Activated T-helper 1 cell treated with Interleukin-2 at 50 U/mL for 16 hours (primary cell): Measurements from ENCODE around the gene TM9SF3.

ENCODE experiments used
- DNase-seq: peaks from one replicate; pipeline ENCODE4 v3.0.0-alpha.2; 2020; ENCODE audit warnings: low read depth

The TM9SF3 gene

GRCh38 chr10:96509017-96509641 is 77.7 kb downstream of the TM9SF3 start:
- DNase-seq, result no peak

DNA sequence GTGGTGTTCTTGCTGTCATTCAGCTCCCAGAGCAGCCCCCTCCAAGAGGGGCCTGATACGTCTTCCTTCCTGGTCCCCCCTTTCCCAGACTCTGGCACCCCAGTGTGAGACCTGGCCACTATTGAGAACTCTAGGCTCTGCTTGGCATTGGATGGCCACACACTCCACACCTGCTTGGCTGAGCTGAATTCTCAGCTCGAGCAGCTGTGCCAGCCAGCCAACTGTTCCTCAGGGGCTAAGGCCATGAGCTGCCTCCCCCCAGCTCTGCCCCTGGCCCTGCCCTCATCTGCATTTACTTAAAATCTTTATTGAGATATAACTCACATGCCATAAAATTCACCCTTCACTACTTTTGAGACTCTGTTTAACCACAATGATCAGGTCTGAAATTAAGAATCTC is 79.8 kb downstream of the TM9SF3 start:
- DNase-seq, result no peak

DNA sequence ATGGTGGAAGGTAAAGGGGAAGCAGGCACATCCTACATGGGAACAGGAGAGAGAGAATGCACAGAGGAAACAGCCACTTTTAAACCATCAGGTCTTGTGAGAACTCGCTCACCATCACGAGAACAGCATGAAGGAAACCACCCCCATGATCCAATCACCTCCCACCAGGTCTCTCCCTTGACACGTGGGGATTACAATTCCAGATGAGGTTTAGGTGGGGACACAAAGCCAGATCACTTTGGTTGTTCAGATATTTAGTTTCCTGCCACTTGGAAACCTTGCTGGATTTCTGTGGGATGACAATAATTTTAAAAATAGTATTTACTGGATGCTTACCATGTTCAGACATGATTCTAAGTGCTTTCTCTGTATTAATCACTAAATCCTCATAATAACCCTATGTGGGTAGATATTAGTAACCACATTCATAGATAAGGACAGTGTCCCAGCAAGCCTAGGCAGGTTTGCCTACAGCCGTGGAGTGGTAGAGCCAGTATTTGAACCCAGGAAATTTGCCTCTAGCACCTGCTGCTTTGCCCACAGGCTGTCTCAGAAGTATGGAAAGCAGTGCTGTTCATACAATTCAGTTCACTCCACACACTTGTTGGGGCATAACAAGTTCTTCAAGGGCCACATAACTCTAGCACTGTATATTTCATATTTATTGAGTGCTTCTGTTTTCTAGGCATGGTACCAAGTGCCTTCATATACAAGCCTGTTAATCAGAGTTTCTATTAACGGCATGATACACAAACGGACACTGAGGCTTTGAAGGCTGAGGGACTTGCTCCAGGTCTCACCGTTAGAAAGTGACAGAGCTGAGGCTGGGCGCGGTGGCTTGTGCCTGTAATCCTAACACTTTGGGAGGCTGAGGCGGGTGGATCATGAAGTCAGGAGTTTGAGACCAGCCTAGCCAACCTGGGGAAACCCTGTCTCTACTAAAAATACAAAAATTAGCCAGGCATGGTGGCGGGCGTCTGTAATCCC is 81.4 kb downstream of the TM9SF3 start:
- DNase-seq, result no peak

- no peak for DNase-seq
Measured at GRCh38 chr10:96502561-96503282, 84.1 kb downstream of the TM9SF3 start.

DNA sequence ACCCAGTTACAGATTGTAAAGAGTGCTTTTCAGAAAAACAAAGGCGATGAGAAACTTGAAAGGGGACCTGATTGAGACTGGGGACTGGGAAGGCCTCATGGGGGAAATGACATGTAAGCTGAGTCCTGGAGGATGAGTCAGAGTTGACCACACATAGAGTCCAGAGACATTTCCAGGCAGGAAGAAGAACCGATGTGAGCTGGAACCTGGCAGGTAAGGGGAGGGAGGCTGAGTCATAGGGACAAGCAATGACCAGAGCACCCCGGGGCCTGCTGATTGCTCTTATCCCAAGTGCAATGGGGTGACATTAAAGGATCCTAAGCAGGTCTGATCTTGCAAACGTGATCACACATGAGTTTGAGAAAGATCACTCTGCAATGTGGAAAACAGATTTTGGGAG is 84.8 kb downstream of the TM9SF3 start:
- no peak for DNase-seq

GRCh38 chr10:96500519-96500918 is 86.3 kb downstream of the TM9SF3 start:
- DNase-seq, result no peak

DNA sequence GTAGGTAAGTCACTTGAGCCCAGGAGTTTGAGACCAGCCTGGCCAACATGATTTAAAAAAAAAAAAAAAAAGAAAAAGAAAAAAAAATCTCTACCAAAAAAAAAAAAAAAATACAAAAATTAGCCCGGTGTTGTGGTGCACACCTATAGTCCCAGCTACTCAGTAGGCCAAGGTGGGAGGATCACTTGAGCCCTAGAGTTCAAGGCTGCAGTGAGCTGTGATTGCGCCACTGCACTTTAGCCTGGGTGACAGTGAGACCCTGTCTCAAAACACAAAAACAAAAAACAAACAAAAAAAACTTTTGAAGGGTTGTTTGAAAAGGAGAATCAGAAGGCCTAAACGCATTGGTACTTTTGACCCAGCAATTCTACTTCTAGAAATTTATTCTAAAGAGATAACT is 86.8 kb downstream of the TM9SF3 start:
- no peak for DNase-seq

- no peak for DNase-seq
Measured at GRCh38 chr10:96497391-96497790, 89.4 kb downstream of the TM9SF3 start.

DNA sequence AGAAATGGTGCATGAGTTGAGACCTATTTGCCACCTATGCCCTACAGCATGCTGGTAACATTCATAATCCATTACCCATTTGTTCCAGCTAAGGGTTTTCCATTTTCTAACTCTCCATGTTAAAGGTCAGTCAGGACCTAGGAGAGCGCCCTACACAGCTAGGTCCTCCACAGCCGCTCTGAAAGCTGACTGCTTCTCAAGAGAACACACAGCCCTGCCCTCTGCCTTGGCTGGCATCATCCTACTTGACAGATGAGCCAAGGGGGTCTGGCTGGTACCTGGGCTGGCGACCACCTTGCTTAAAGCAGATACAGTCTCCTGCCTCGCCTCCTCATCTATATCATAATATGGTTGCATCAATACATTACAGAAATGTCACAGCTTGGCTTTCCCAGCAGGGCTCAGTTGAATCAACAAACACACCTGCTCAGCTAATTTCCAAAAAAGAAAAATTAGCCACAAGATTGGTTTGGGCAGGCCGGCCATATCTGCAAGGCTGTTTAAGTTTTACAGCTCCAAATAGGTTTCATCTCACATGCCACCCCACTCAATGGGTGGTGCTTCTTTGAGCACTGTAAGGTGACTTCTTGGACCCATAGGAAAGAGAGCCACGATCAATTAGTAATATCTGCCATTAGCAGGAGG is 90.4 kb downstream of the TM9SF3 start:
- DNase-seq, result no peak

DNA sequence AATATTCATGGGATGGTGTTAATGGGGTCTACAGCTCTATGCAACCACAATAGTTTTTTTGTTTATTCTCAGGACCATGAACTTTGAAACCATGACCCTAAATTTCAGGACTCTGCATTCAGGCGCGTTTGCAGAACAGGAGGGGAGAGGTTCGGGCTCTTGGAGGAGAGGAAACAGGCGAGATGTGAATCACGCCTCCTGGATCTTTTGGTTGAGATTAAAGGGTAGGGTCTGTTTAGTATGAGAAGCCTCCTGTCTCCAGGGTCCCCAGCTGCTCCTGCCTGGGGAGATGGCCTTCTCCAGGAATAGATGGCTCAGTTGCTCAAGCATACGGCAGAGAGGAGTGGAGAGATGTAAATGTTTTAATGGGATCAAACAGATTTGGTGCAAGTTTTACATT is 91.3 kb downstream of the TM9SF3 start:
- no peak for DNase-seq

DNA sequence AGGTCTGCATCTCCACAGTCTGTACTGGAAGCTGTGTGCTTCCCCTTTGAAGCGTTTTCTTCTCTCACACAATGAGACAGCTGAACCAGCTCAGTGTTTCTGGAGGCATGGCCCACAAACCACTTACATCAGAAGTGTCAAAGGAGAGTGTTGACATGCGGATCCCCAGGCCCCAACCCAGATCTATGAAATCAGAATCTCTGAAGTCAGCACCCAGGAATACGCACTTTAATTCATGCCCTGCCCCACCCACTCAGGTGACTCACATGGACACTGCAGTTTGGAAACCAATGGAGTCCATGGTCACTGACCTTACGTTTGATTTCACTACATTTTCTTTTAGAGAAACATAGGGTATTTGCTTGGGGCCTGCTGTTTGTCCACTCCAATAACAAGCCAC is 92.1 kb downstream of the TM9SF3 start:
- DNase-seq, result no peak

GRCh38 chr10:96493871-96494525 is 92.8 kb downstream of the TM9SF3 start:
- DNase-seq, result no peak

DNA sequence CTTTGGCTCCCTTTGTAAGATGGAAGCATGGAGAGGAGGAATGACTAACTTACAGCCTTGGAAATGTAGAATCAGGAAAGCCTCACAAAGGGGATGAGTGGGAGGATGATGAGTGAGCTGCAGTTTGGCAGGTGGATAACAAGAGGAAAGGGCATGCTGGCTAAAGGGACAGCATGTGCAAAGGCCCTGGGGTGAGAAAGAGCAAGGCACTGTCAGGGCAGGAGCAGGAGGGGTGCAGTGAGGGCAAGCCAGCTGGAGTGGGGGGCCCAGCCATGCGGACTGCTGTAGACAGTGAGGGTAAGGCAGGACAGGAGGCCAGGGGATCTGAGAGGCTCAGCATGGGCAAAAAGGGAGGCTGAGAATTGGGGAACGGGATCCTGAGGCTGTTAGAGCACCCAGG is 93.6 kb downstream of the TM9SF3 start:
- no peak for DNase-seq

GRCh38 chr10:96491303-96491702 is 95.5 kb downstream of the TM9SF3 start:
- no peak for DNase-seq

GRCh38 chr10:96488161-96488935 is 98.5 kb downstream of the TM9SF3 start:
- DNase-seq, result no peak

DNA sequence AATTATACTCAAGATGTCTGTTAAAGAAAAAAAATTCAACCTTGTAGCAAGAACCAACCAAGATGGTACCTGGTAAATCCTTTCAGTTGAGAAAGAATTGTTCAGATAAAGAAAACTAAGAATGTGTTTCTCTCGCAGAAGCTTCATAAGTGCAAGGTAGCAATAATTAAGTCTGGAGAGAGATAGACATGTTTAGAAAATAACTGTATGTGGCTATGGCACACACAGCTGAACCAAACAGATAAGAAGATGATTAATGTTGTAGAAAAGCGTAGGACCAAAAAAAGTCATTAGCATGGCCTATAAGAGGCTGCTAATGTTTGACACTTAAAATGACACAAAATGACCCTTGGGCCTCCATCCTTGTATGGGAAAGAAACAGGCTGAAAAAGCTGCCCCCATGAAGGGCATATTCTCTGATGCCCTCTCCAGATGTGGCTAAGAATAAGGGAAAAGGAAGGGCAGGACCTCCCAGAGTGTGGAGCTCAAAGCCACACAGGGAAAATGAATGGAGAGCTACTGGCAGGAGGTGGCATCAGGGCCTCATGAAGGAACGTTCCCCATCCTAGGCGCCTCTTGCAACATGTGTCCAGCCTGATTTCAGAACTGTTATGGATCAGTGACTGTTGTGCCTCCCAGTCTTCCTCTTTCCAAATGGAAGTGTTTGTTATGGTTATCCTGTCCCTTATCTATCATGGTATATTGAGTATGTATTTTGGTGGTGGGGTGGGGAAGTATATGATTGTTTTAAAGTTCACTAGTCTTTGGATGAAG is 103.8 kb downstream of the TM9SF3 start:
- no peak for DNase-seq

DNA sequence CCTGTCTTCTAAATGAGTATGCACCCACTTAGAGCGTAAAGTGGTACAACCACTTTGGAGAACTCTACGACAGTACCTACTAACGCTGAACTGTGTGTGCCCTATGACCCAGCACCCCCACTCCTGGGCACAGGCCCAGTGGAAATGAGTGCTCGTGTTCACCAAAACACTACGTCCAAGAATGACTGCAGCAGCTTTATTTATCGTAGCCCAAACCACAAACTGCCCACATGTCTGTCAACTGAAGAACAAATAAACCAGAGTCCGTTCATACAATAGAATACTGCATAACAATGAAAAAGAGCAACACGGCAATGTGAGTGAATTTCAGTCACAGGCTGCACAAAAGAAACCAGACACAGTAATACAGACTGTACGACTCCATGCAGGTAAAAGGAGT is 108.5 kb downstream of the TM9SF3 start:
- DNase-seq, result no peak

DNA sequence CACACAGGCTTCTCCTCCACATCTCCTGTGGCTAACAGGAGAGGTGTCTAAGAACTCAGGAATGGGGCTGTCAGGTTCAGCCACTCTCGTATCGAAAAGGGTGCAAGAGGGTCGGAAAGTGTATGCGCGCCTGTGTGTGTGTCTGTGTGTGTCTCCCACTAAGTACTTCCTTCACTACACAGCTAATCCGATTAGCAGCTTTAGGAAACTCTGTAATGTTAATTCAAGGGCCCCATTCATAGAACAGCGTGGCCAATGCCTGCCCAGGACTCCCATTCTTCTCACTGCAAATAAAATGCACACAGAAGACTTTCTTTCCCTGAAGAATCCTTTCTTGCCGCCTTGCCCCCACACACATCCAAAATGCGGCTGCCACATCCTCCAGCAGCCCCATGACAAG is 112.9 kb downstream of the TM9SF3 start:
- DNase-seq, result no peak

DNA sequence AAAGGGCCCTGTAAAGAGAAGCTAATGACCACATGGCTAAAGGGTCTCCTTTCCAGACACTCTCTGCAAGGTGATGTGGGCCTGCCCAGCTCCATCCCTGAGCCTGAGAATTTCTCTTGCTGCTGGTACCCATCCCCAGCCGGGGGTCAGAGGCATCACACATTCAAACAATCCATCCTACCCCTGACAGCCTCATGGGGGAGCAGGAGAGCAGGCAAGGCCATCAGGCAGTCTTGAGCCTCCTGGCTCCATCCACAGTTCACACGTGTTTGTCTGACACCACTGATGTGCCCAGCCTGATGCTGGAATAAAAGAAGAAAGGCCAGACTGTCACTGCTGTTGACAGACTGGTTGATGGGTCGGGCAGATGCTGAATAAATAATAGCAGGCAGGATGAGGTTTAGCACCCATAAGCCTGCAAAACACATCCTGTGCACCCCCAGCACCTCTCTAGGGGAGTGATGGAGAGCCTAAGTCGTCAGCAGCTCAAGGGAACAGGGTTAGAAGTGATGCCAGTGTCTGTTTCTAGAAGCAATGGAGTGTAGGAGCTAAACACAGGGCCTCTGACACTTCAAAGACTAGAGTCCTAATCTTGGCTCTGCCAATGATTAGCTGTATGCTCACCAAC is 116.6 kb downstream of the TM9SF3 start:
- DNase-seq, result no peak

GRCh38 chr10:96468845-96469244 is 118.0 kb downstream of the TM9SF3 start:
- DNase-seq, result no peak
